Measurements from ENCODE around the gene ARIH1. TPM values are rescaled to one million over a fixed set of nuclear protein-coding genes. Genes with fewer than 3 reads are reported as not detected.

The ARIH1 gene
- total and polyA plus RNA-seq, 10 of the 15 experiments (the other 5 are each of a cell fraction or from before 2014, with no cell fraction given), result 14.7 to 99.5 (median 26.5) TPM

GRCh38 chr15:72566973-72567372 lies 92.8 kb downstream of the ARIH1 start:
- H3K4me2 ChIP-seq (ENCODE audit: control insufficient read depth, insufficient read depth), result no peak overlapping the region
- RAD21 ChIA-PET (ENCODE audit: unreplicated experiment), result no interaction called here
- no peak for DNase-seq (ENCODE audit: low read depth, low spot score)
- CTCF ChIA-PET, result interaction anchor here (0.7 kb wide), 1 partner anchor 33 kb away, joined by 3 read pairs; no protein-coding TSS in a partner anchor
- H2AFZ ChIP-seq (ENCODE audit: control insufficient read depth, low read depth, low read length), result no peak overlapping the region
- no peak overlapping the region for H3K27ac ChIP-seq (ENCODE audit: control insufficient read depth, insufficient read depth)
- no peak overlapping the region for H3K9ac ChIP-seq (ENCODE audit: control insufficient read depth, insufficient read depth, low read length)
- TF ChIP-seq POLR2AphosphoS2 (IDR thresholded peaks at IDR 0.05; ENCODE audit: low read depth, low read length), result no peak
- TF ChIP-seq BCL11A (IDR thresholded peaks at IDR 0.05; ENCODE audit: low read depth, low read length), result no peak
- TF ChIP-seq, protein P1, sequence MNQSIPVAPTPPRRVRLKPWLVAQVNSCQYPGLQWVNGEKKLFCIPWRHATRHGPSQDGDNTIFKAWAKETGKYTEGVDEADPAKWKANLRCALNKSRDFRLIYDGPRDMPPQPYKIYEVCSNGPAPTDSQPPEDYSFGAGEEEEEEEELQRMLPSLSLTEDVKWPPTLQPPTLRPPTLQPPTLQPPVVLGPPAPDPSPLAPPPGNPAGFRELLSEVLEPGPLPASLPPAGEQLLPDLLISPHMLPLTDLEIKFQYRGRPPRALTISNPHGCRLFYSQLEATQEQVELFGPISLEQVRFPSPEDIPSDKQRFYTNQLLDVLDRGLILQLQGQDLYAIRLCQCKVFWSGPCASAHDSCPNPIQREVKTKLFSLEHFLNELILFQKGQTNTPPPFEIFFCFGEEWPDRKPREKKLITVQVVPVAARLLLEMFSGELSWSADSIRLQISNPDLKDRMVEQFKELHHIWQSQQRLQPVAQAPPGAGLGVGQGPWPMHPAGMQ (IDR thresholded peaks at IDR 0.05; ENCODE audit: borderline replicate concordance), result no peak
- no peak for TF ChIP-seq SIN3A (IDR thresholded peaks at IDR 0.05; ENCODE audit: low read depth, low read length)
- TF ChIP-seq BCL3 (IDR thresholded peaks at IDR 0.05; ENCODE audit: borderline replicate concordance, insufficient read depth, low read depth, low read length, poor library complexity, severe bottlenecking), result no peak
- no peak for TF ChIP-seq E2F4 (IDR thresholded peaks at IDR 0.05; ENCODE audit: low read depth, low read length)
- no peak for TF ChIP-seq BMI1 (IDR thresholded peaks at IDR 0.05; ENCODE audit: borderline replicate concordance)
- TF ChIP-seq HDAC6 (IDR thresholded peaks at IDR 0.05; ENCODE audit: unreplicated experiment), result no peak
- ATAC-seq, result no peak
- H4K20me1 ChIP-seq (ENCODE audit: control insufficient read depth, insufficient read depth), result no peaks in the 10 kb centered on the region
- BruUV-seq (replicated peaks), result no TSS peak
- no peaks in the 10 kb centered on the region for H3K27me3 ChIP-seq (replicated peaks in 1 of 2; ENCODE audit: control insufficient read depth in 2 of 2, insufficient read depth in 2 of 2, low read length in 1 of 2)
- no peaks in the 10 kb centered on the region for H3K4me1 ChIP-seq (ENCODE audit: control insufficient read depth, insufficient read depth, low read length)
- WGBS (ENCODE audit: insufficient coverage, insufficient replicate concordance, low lambda C conversion rate, missing lambda C conversion rate), result 100% methylated on average over 1 of the region's 1 CpG
- in situ Hi-C loops (cut with MboI) (no loop called here), intact Hi-C loops (cut with micrococcal nuclease; ENCODE audit: unreplicated experiment) (no loop called here)
- FAIRE-seq, result no peak
- peaks cover 0 to 21% of the 10 kb centered on the region in 2 experiments for H3K36me3 ChIP-seq (ENCODE audit: control insufficient read depth in 2 of 2, insufficient read depth in 2 of 2, low read length in 1 of 2)
- POLR2A ChIA-PET, result interaction anchor here (0.7 kb wide), 1 partner anchor 266 kb away, joined by 7 read pairs; no protein-coding TSS in a partner anchor
- SMC1A ChIA-PET (ENCODE audit: uncharacterized antibody, unreplicated experiment), result interaction anchor here (1.3 kb wide), 1 partner anchor 14 kb away, joined by 3 read pairs; no protein-coding TSS in a partner anchor
- no peaks in the 10 kb centered on the region for H3K79me2 ChIP-seq (ENCODE audit: control insufficient read depth, insufficient read depth, low read length)
- no peaks in the 10 kb centered on the region for H3K9me3 ChIP-seq (replicated peaks; ENCODE audit: control insufficient read depth, insufficient read depth, low read length)
- no peak overlapping the region for H3K4me3 ChIP-seq

Measured in GM12878 (cell line).